Mesenchymal stem cell (in vitro differentiated cells and primary cell): ENCODE results near the gene KIRREL3.
A peak's percentile ranks its signal among the peaks of the same experiment; 100 is the strongest.

Experiments used
- DNase-seq: peaks from one replicate; pipeline ENCODE4 v3.0.0-alpha.2; 2013
- H2AFZ ChIP-seq: one replicate; pipeline ENCODE4 v1.6.1; 2013; ENCODE audit warnings: low read depth, mild to moderate bottlenecking, control low read depth, inconsistent platforms, low read length, moderate library complexity
- H2AK5ac ChIP-seq: 2 replicates; pipeline ENCODE4 v1.6.1; 2013; ENCODE audit warnings: low read length, moderate library complexity, mild to moderate bottlenecking, inconsistent platforms; ENCODE audit not compliant: severe bottlenecking
- H2BK120ac ChIP-seq: one replicate; pipeline ENCODE4 v1.6.1; 2013; ENCODE audit warnings: low read depth, mild to moderate bottlenecking, inconsistent platforms, low read length, moderate library complexity
- H2BK12ac ChIP-seq, 2 experiments: one replicate each; pipeline ENCODE4 v1.6.1; 2013; ENCODE audit warnings: inconsistent platforms in 2 of 2, low read length in 2 of 2, mild to moderate bottlenecking in 2 of 2, moderate library complexity in 2 of 2, control low read depth in 1 of 2
- H2BK15ac ChIP-seq: one replicate; pipeline ENCODE4 v1.6.1; 2013; ENCODE audit warnings: mild to moderate bottlenecking, low read depth, inconsistent platforms; ENCODE audit not compliant: poor library complexity, severe bottlenecking
- H2BK5ac ChIP-seq: 2 replicates; pipeline ENCODE4 v1.6.1; 2013; ENCODE audit warnings: low read depth, mild to moderate bottlenecking, low read length, control low read depth, inconsistent platforms; ENCODE audit not compliant: poor library complexity, severe bottlenecking
- H3K14ac ChIP-seq, 2 experiments: one replicate each; pipeline ENCODE4 v1.6.1; 2013; ENCODE audit warnings: inconsistent platforms in 2 of 2, low read length in 2 of 2, control low read depth in 1 of 2, mild to moderate bottlenecking in 1 of 2, moderate library complexity in 1 of 2
- H3K18ac ChIP-seq, 2 experiments: one replicate each; pipeline ENCODE4 v1.6.1; 2013; ENCODE audit warnings: inconsistent platforms in 2 of 2, low read length in 2 of 2, control low read depth in 1 of 2, low read depth in 1 of 2, mild to moderate bottlenecking in 1 of 2
- H3K23ac ChIP-seq, 2 experiments: one replicate each; pipeline ENCODE4 v1.6.1; 2013; ENCODE audit warnings: inconsistent platforms in 2 of 2, low read length in 2 of 2, mild to moderate bottlenecking in 2 of 2, moderate library complexity in 2 of 2, control low read depth in 1 of 2
- H3K27ac ChIP-seq: 2 replicates; pipeline ENCODE4 v1.5.1; 2013; ENCODE audit warnings: mild to moderate bottlenecking, moderate library complexity, low read length, control low read depth, inconsistent platforms; ENCODE audit not compliant: poor library complexity, severe bottlenecking
- H3K27me3 ChIP-seq, 2 experiments: 2 replicates each; pipeline versions ENCODE4 v1.6.1 to v1.7.0; 2013; ENCODE audit warnings: low read length in 2 of 2, mild to moderate bottlenecking in 2 of 2, moderate library complexity in 2 of 2, control low read depth in 1 of 2, inconsistent platforms in 1 of 2; ENCODE audit not compliant: control insufficient read depth in 1 of 2, insufficient read depth in 1 of 2
- H3K36me3 ChIP-seq, 2 experiments: 2 replicates each; pipeline versions ENCODE4 v1.6.1 to v1.7.0; 2013; ENCODE audit warnings: low read length in 2 of 2, control low read depth in 1 of 2, inconsistent platforms in 1 of 2, low read depth in 1 of 2, mild to moderate bottlenecking in 1 of 2; ENCODE audit not compliant: insufficient read depth in 2 of 2, control insufficient read depth in 1 of 2
- H3K4ac ChIP-seq, 2 experiments: one replicate each; pipeline ENCODE4 v1.6.1; 2013; ENCODE audit warnings: inconsistent platforms in 2 of 2, low read length in 2 of 2, mild to moderate bottlenecking in 2 of 2, moderate library complexity in 2 of 2, control low read depth in 1 of 2, low read depth in 1 of 2
- H3K4me1 ChIP-seq: 2 replicates; pipeline ENCODE4 v1.6.1; 2013; ENCODE audit warnings: low read depth, low read length, control low read depth; ENCODE audit not compliant: control insufficient read depth, insufficient read depth
- H3K4me2 ChIP-seq: 2 replicates; pipeline ENCODE4 v1.6.1; 2013; ENCODE audit warnings: low read length, mild to moderate bottlenecking, inconsistent platforms; ENCODE audit not compliant: poor library complexity, severe bottlenecking
- H3K4me3 ChIP-seq, 2 experiments: 2 replicates each; pipeline versions ENCODE4 v1.5.1 to v1.7.0; 2013; ENCODE audit warnings: low read length in 2 of 2, mild to moderate bottlenecking in 2 of 2, control low read depth in 1 of 2, low read depth in 1 of 2; ENCODE audit not compliant: insufficient read depth in 1 of 2
- H3K79me1 ChIP-seq: replicated peaks from 2 replicates; pipeline ENCODE4 v1.6.1; 2013; ENCODE audit warnings: mild to moderate bottlenecking, control low read depth, low read length, inconsistent platforms; ENCODE audit not compliant: poor library complexity, severe bottlenecking
- H3K9ac ChIP-seq: 2 replicates; pipeline ENCODE4 v1.7.0; 2013; ENCODE audit warnings: mild to moderate bottlenecking, low read length, moderate library complexity
- H3K9me3 ChIP-seq: 2 replicates; pipeline ENCODE4 v1.7.0; 2013; ENCODE audit warnings: mild to moderate bottlenecking, low read length; ENCODE audit not compliant: control insufficient read depth
- H4K8ac ChIP-seq: one replicate; pipeline ENCODE4 v1.6.1; 2013; ENCODE audit warnings: inconsistent platforms, mild to moderate bottlenecking, low read length, moderate library complexity
- H4K91ac ChIP-seq: one replicate; pipeline ENCODE4 v1.6.1; 2013; ENCODE audit warnings: mild to moderate bottlenecking, low read length, inconsistent platforms
- WGBS: methylation state at CpG from one replicate; pipeline ENCODE4 v1.1.7; 2013; ENCODE audit warnings: mixed read lengths; 5-methylcytosine and 5-hydroxymethylcytosine counted together

The KIRREL3 gene

DNA sequence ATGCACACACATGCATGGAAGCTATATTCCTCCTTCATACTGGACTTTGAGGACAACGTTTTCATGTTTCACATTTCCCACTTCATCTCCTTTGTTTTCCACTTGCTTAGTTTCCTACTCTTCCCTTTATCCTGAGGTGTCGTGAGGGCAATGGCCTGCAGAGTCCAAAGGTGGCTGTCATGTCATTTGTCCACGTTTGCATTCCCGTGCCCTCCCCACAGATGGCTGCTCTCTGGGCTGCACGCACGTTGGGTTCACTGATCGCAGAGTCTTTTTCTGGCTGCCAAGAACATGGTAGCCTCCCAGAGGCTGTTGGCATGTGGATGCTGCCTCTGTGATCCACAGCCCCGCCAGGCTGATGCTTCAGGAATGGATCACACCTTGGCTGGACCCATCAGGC is 389.1 kb downstream of the KIRREL3 start:
- H4K8ac ChIP-seq, result no peak overlapping the region
- no peak for DNase-seq
- no peaks in the 10 kb centered on the region for H3K79me1 ChIP-seq
- no peak overlapping the region for H3K4me2 ChIP-seq
- H3K4ac ChIP-seq, result no peak overlapping the region
- H3K23ac ChIP-seq, result no peak overlapping the region
- 76% methylated on average over 8 of the region's 8 CpGs for WGBS
- H3K36me3 ChIP-seq, result no peaks in the 10 kb centered on the region
- H3K4me3 ChIP-seq, result no peak overlapping the region
- peaks cover 3% of the 10 kb centered on the region for H3K4me1 ChIP-seq
- H3K9me3 ChIP-seq, result no peaks in the 10 kb centered on the region
- H4K91ac ChIP-seq, result no peak overlapping the region
- no peak overlapping the region for H3K18ac ChIP-seq
- H2BK12ac ChIP-seq, result no peak overlapping the region
- no peak overlapping the region for H3K14ac ChIP-seq
- H2BK15ac ChIP-seq, result no peak overlapping the region
- no peak overlapping the region for H2AFZ ChIP-seq
- H3K27me3 ChIP-seq, result peaks cover 0 to 16% of the 10 kb centered on the region in 2 experiments
- H2BK5ac ChIP-seq, result no peak overlapping the region
- no peak overlapping the region for H3K9ac ChIP-seq
- H2BK120ac ChIP-seq, result no peak overlapping the region
- H3K27ac ChIP-seq, result no peak overlapping the region
- no peak overlapping the region for H2AK5ac ChIP-seq

DNA sequence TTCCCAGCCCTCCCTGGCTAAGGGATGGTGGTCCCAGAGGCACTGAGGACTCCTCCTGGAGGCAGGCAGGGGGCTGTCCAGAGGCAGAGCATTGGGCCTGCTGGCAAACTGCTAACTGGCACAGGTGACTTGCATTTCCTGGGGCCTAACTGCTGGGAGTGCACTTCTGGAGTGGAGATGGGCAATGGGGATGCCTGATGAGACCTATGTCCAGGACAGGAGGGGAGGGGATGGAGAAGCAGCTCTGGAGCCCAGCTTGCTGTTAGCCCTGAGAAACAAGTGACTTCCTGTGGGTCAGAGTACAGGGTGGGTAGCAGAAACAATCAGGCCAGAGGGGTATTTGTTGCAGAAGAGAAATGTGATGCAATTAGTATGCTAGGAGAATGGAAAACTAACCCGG is 391.9 kb downstream of the KIRREL3 start:
- H3K27me3 ChIP-seq, result peaks cover 0 to 30% of the 10 kb centered on the region in 2 experiments
- DNase-seq, result no peak
- no peak overlapping the region for H2BK120ac ChIP-seq
- H2BK15ac ChIP-seq, result no peak overlapping the region
- no peak overlapping the region for H2AK5ac ChIP-seq
- H3K36me3 ChIP-seq, result no peaks in the 10 kb centered on the region
- no peaks in the 10 kb centered on the region for H3K9me3 ChIP-seq
- no peaks in the 10 kb centered on the region for H3K79me1 ChIP-seq
- 94% methylated on average over 1 of the region's 1 CpG for WGBS
- no peak overlapping the region for H2AFZ ChIP-seq
- H4K91ac ChIP-seq, result no peak overlapping the region
- no peak overlapping the region for H3K27ac ChIP-seq
- peaks cover 3% of the 10 kb centered on the region for H3K4me1 ChIP-seq
- no peak overlapping the region for H3K4ac ChIP-seq
- no peak overlapping the region for H3K18ac ChIP-seq
- no peak overlapping the region for H3K9ac ChIP-seq
- H3K23ac ChIP-seq, result no peak overlapping the region
- H4K8ac ChIP-seq, result no peak overlapping the region
- no peak overlapping the region for H3K4me3 ChIP-seq
- H2BK12ac ChIP-seq, result no peak overlapping the region
- no peak overlapping the region for H2BK5ac ChIP-seq
- H3K14ac ChIP-seq, result no peak overlapping the region
- H3K4me2 ChIP-seq, result no peak overlapping the region

DNA sequence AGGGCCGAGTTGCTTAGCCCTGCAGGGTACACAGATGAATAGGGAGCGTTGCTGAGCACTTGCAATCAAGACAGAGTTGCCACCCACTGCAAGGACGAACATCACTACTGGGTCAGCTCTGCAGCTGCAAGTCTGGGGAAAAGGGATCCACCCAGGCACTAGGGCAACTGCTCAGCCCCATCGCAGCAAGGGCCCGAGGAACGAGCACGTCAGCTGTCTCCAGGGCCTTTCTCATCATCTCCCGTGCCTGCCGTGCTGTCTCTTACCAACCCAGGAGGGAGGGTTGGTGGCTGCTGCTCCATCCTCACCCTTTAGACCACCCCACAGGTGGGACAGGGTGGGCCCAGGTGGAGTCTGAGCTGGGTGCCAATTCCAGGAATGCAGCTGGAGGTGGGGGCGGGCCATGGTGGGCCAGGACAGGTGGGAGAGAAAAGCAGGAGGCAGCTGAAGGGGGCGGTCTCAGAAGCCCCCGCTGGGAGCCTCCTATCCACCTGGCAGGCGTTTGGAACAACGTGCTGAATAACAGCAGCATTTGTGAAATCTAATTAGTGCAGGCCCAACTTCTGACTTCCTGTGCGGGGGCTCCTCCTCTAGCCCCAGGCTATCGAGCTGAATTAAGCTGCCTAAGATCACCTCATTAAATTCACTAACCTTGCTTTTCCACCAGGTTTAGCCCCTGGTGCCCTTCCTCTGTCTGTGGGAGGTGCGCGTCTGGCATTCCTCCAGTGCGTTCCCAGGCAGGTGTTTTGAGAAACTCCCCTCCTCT is 392.6 kb downstream of the KIRREL3 start:
- peaks cover 6% of the 10 kb centered on the region for H3K4me1 ChIP-seq
- no peak overlapping the region for H2AFZ ChIP-seq
- H3K18ac ChIP-seq, result no peak overlapping the region
- WGBS, result 53% methylated on average over 16 of the region's 19 CpGs
- no peak overlapping the region for H2BK12ac ChIP-seq
- no peak overlapping the region for H2BK5ac ChIP-seq
- peaks cover 0 to 30% of the 10 kb centered on the region in 2 experiments for H3K27me3 ChIP-seq
- no peaks in the 10 kb centered on the region for H3K9me3 ChIP-seq
- no peak overlapping the region for H4K91ac ChIP-seq
- H3K36me3 ChIP-seq, result peaks cover 0 to 2% of the 10 kb centered on the region in 2 experiments
- no peaks in the 10 kb centered on the region for H3K79me1 ChIP-seq
- H4K8ac ChIP-seq, result no peak overlapping the region
- H3K23ac ChIP-seq, result no peak overlapping the region
- H2BK120ac ChIP-seq, result no peak overlapping the region
- no peak overlapping the region for H3K4me2 ChIP-seq
- no peak overlapping the region for H3K4ac ChIP-seq
- H3K14ac ChIP-seq, result no peak overlapping the region
- H2BK15ac ChIP-seq, result no peak overlapping the region
- H3K4me3 ChIP-seq, result no peak overlapping the region
- no peak overlapping the region for H3K9ac ChIP-seq
- H2AK5ac ChIP-seq, result no peak overlapping the region
- no peak for DNase-seq
- no peak overlapping the region for H3K27ac ChIP-seq

DNA sequence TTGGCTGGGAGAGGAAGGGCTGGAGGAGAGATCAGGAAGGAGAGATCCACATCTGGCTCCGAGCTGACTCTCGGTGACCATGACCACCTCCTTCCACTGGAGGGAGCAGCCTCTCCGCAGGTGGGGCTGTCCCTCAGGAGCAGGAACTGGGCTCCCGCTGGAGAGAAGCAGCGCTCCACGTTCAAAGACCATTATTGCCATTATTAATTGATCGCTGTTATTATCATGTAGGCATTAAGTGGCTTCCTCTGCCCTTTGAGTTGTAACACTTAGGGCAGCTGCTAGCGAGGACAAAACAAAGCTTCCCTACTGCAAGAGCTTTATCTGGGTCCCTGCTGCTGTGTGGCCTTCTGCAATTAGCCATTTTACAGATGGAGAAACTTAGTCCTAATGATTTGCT is 393.2 kb downstream of the KIRREL3 start:
- no peak overlapping the region for H3K4me2 ChIP-seq
- 9% methylated on average over 6 of the region's 8 CpGs for WGBS
- H2BK15ac ChIP-seq, result no peak overlapping the region

More for the DNA sequence above, 393.2 kb downstream of the KIRREL3 start:
- no peak overlapping the region for H3K27ac ChIP-seq
- no peak overlapping the region for H4K8ac ChIP-seq
- no peak overlapping the region for H3K18ac ChIP-seq
- peaks cover 2% of the 10 kb centered on the region for H3K79me1 ChIP-seq
- peaks cover 0 to 34% of the 10 kb centered on the region in 2 experiments for H3K27me3 ChIP-seq
- H2AFZ ChIP-seq, result no peak overlapping the region
- H2BK12ac ChIP-seq, result no peak overlapping the region
- peak overlapping the region; percentile 75 for H3K9ac ChIP-seq
- peak; percentile 18 for DNase-seq
- H3K9me3 ChIP-seq, result no peaks in the 10 kb centered on the region
- H3K36me3 ChIP-seq, result peaks cover 0 to 2% of the 10 kb centered on the region in 2 experiments
- H3K4ac ChIP-seq, result no peak overlapping the region
- no peak overlapping the region for H3K14ac ChIP-seq
- no peak overlapping the region for H2AK5ac ChIP-seq
- no peak overlapping the region for H2BK120ac ChIP-seq
- no peak overlapping the region for H2BK5ac ChIP-seq
- no peak overlapping the region for H3K23ac ChIP-seq
- H4K91ac ChIP-seq, result no peak overlapping the region
- H3K4me3 ChIP-seq, result peak overlapping the region in 1 of 2 experiments; percentile 11
- H3K4me1 ChIP-seq, result peaks cover 6% of the 10 kb centered on the region
